Effector memory CD8-positive, alpha-beta T cell (primary cell): ENCODE data around the gene AP1G2.

Source experiments
- ATAC-seq: fragments of 150-1000 bp; cut with Tn5 transposase; replicated peaks from 2 replicates; pipeline ENCODE4 v1.10.0; 2021; ENCODE audit warnings: mild to moderate bottlenecking, moderate library complexity
- DNase-seq, 3 experiments: peaks; one replicate each; pipeline ENCODE4 v3.0.0; 2021
- H3K27ac Mint-ChIP-seq, 2 donors: one replicate each; pipeline ENCODE4 v1.8.0; 2022; ENCODE audit warnings: mild to moderate bottlenecking in 2 of 2, mixed read lengths in 2 of 2, moderate library complexity in 2 of 2
- H3K27me3 Mint-ChIP-seq, 2 donors: one replicate each; pipeline ENCODE4 v1.8.0; 2022; ENCODE audit warnings: mixed read lengths in 2 of 2
- H3K36me3 Mint-ChIP-seq: one replicate; pipeline ENCODE4 v1.8.0; 2022; ENCODE audit warnings: mild to moderate bottlenecking, moderate library complexity, mixed read lengths; ENCODE audit not compliant: insufficient read depth
- H3K4me1 Mint-ChIP-seq, 2 donors: one replicate each; pipeline ENCODE4 v1.8.0; 2022; ENCODE audit warnings: low read depth in 2 of 2, mixed read lengths in 2 of 2
- H3K4me3 Mint-ChIP-seq, 2 donors: one replicate each; pipeline ENCODE4 v1.8.0; 2022; ENCODE audit warnings: mild to moderate bottlenecking in 2 of 2, mixed read lengths in 2 of 2, moderate library complexity in 2 of 2
- H3K9me3 Mint-ChIP-seq, 2 donors: one replicate each; pipeline ENCODE4 v1.8.0; 2022; ENCODE audit warnings: mixed read lengths in 2 of 2

The AP1G2 gene

GRCh38 chr14:23562822-23563472 lies 4.6 kb downstream of the AP1G2 start:
- H3K27me3 Mint-ChIP-seq = no peaks in the 10 kb centered on the region
- peaks cover 32% of the 10 kb centered on the region for H3K36me3 Mint-ChIP-seq
- no peak overlapping the region for H3K4me3 Mint-ChIP-seq
- H3K4me1 Mint-ChIP-seq = peaks cover 27 to 32% of the 10 kb centered on the region in 2 donors
- DNase-seq (peak; percentile 49 to 57 (median 50)), ATAC-seq (peak; percentile 22)
- peak overlapping the region; percentile 29 to 68 for H3K27ac Mint-ChIP-seq
- no peaks in the 10 kb centered on the region for H3K9me3 Mint-ChIP-seq

- H3K27me3 Mint-ChIP-seq = no peaks in the 10 kb centered on the region
- ATAC-seq = no peak
- peaks cover 27 to 30% of the 10 kb centered on the region in 2 donors for H3K4me1 Mint-ChIP-seq
- H3K36me3 Mint-ChIP-seq = peaks cover 26% of the 10 kb centered on the region
- no peak for DNase-seq
- H3K9me3 Mint-ChIP-seq = no peaks in the 10 kb centered on the region
- peak overlapping the region; percentile 29 to 68 for H3K27ac Mint-ChIP-seq
- H3K4me3 Mint-ChIP-seq = no peak overlapping the region
Measured at GRCh38 chr14:23561873-23562821, 5.4 kb downstream of the AP1G2 start.

- H3K4me3 Mint-ChIP-seq = no peak overlapping the region
- no peak for DNase-seq
- peaks cover 24% of the 10 kb centered on the region for H3K36me3 Mint-ChIP-seq
- peak overlapping the region in 1 of 2 donors; percentile 58 for H3K27ac Mint-ChIP-seq
- H3K9me3 Mint-ChIP-seq = no peaks in the 10 kb centered on the region
- ATAC-seq = no peak
- H3K4me1 Mint-ChIP-seq = peaks cover 27 to 30% of the 10 kb centered on the region in 2 donors
- no peaks in the 10 kb centered on the region for H3K27me3 Mint-ChIP-seq
Measured at GRCh38 chr14:23561259-23561658, 6.3 kb downstream of the AP1G2 start.

- no peak for ATAC-seq
- Mint-ChIP-seq H3K4me3 (no peak overlapping the region), H3K36me3 (peaks cover 24% of the 10 kb centered on the region), H3K4me1 (peaks cover 28 to 33% of the 10 kb centered on the region in 2 donors), H3K27me3 (no peaks in the 10 kb centered on the region), H3K27ac (peak overlapping the region; percentile 15 to 53), H3K9me3 (no peaks in the 10 kb centered on the region)
- DNase-seq = no peak
Measured at GRCh38 chr14:23559926-23560520, 7.6 kb downstream of the AP1G2 start.

GRCh38 chr14:23559010-23559925 lies 8.3 kb downstream of the AP1G2 start:
- Mint-ChIP-seq H3K27me3 (no peaks in the 10 kb centered on the region), H3K27ac (peak overlapping the region in 1 of 2 donors; percentile 15), H3K36me3 (peaks cover 24% of the 10 kb centered on the region), H3K4me1 (peaks cover 28 to 33% of the 10 kb centered on the region in 2 donors), H3K9me3 (no peaks in the 10 kb centered on the region), H3K4me3 (peak overlapping the region in 1 of 2 donors; percentile 19)
- ATAC-seq = no peak
- DNase-seq = peak; percentile 61 to 63 (median 61)

- Mint-ChIP-seq H3K27ac (peak overlapping the region; percentile 10 to 23), H3K36me3 (peaks cover 24% of the 10 kb centered on the region), H3K4me3 (peak overlapping the region in 1 of 2 donors; percentile 19), H3K27me3 (no peaks in the 10 kb centered on the region), H3K4me1 (peaks cover 28 to 33% of the 10 kb centered on the region in 2 donors), H3K9me3 (no peaks in the 10 kb centered on the region)
- no peak for ATAC-seq
- no peak for DNase-seq
Measured at GRCh38 chr14:23558346-23559009, 9.1 kb downstream of the AP1G2 start.

- DNase-seq (no peak), ATAC-seq (no peak)
- peak overlapping the region; percentile 10 to 23 for H3K27ac Mint-ChIP-seq
- peaks cover 24% of the 10 kb centered on the region for H3K36me3 Mint-ChIP-seq
- peak overlapping the region; percentile 22 to 30 for H3K4me3 Mint-ChIP-seq
- no peaks in the 10 kb centered on the region for H3K27me3 Mint-ChIP-seq
- peaks cover 28 to 31% of the 10 kb centered on the region in 2 donors for H3K4me1 Mint-ChIP-seq
- no peaks in the 10 kb centered on the region for H3K9me3 Mint-ChIP-seq
Measured at GRCh38 chr14:23557946-23558345, 9.6 kb downstream of the AP1G2 start.

GRCh38 chr14:23557521-23557920 lies 10.1 kb downstream of the AP1G2 start:
- peaks cover 28% of the 10 kb centered on the region in 2 donors for H3K4me1 Mint-ChIP-seq

GRCh38 chr14:23556700-23557440 lies 10.7 kb downstream of the AP1G2 start:
- Mint-ChIP-seq H3K4me3 (peak overlapping the region; percentile 92 to 94), H3K4me1 (peaks cover 30% of the 10 kb centered on the region in 2 donors), H3K9me3 (no peaks in the 10 kb centered on the region), H3K36me3 (peaks cover 24% of the 10 kb centered on the region), H3K27me3 (no peaks in the 10 kb centered on the region), H3K27ac (peak overlapping the region; percentile 93 to 95)
- no peak for DNase-seq
- ATAC-seq = no peak

More at GRCh38 chr14:23557521-23557920, 10.1 kb downstream of the AP1G2 start:
- no peaks in the 10 kb centered on the region for H3K27me3 Mint-ChIP-seq
- no peaks in the 10 kb centered on the region for H3K9me3 Mint-ChIP-seq
- DNase-seq (no peak), ATAC-seq (no peak)
- H3K27ac Mint-ChIP-seq = peak overlapping the region; percentile 10 to 23
- H3K36me3 Mint-ChIP-seq = peaks cover 24% of the 10 kb centered on the region
- H3K4me3 Mint-ChIP-seq = peak overlapping the region; percentile 22 to 30

- DNase-seq = peak; percentile 91 to 94 (median 93)
- peak within 1 kb of the TSS; percentile 93 to 95 for H3K27ac Mint-ChIP-seq
- peaks cover 28 to 29% of the 10 kb centered on the region in 2 donors for H3K4me1 Mint-ChIP-seq
- peak; percentile 88 for ATAC-seq
- peak within 1 kb of the TSS; percentile 92 to 94 for H3K4me3 Mint-ChIP-seq
- peaks cover 24% of the 10 kb centered on the region for H3K36me3 Mint-ChIP-seq
- no peaks in the 10 kb centered on the region for H3K9me3 Mint-ChIP-seq
- H3K27me3 Mint-ChIP-seq = no peaks in the 10 kb centered on the region
Measured at GRCh38 chr14:23555882-23556699, 11.5 kb downstream of the AP1G2 start, which contains the start of gene THTPA. Gene THTPA (plus strand): TSS chr14:23556271. CDS start chr14:23556758, 487 bp downstream.

- H3K4me3 Mint-ChIP-seq = peak overlapping the region; percentile 92 to 94
- H3K27ac Mint-ChIP-seq = peak overlapping the region; percentile 93 to 95
- H3K36me3 Mint-ChIP-seq = peaks cover 19% of the 10 kb centered on the region
- ATAC-seq (no peak), DNase-seq (no peak)
- no peaks in the 10 kb centered on the region for H3K27me3 Mint-ChIP-seq
- no peaks in the 10 kb centered on the region for H3K9me3 Mint-ChIP-seq
- peaks cover 23 to 29% of the 10 kb centered on the region in 2 donors for H3K4me1 Mint-ChIP-seq
Measured at GRCh38 chr14:23555533-23555881, 12.1 kb downstream of the AP1G2 start.
